ENCODE data around the gene THUMPD2.

GRCh38 chr2:39739386-39739785 lies 39.7 kb downstream of the THUMPD2 start:
- TF ChIP-seq CTBP1 (IDR thresholded peaks at IDR 0.05; ENCODE audit: borderline replicate concordance) = no peak
- no peak for TF ChIP-seq ELF4 (IDR thresholded peaks at IDR 0.05)
- TF ChIP-seq BHLHE40 (IDR thresholded peaks at IDR 0.05; ENCODE audit: borderline replicate concordance) = no peak
- TF ChIP-seq NFRKB (IDR thresholded peaks at IDR 0.05) = no peak
- TF ChIP-seq SUZ12 (IDR thresholded peaks at IDR 0.05) = no peak
- no peak for TF ChIP-seq SP1 (IDR thresholded peaks at IDR 0.05)

Data from HEK293T (cell line).